Neuronal stem cell (in vitro differentiated cells): ENCODE data around the gene KRT73.
"Not testable (repeated sequence)": the region's sequence is repeated elsewhere in the genome, so short reads cannot be mapped to it uniquely, and the experiment has no call there.

Experiments used
- DNase-seq: peaks from one replicate; pipeline ENCODE4 v3.0.0-alpha.2; 2013; ENCODE audit warnings: low spot score
- H2AFZ ChIP-seq: one replicate; pipeline ENCODE4 v1.6.1; 2013; ENCODE audit warnings: mild to moderate bottlenecking, low read length, inconsistent platforms
- H2AK5ac ChIP-seq: 2 replicates; pipeline ENCODE4 v1.6.1; 2013; ENCODE audit warnings: low read depth, mild to moderate bottlenecking, inconsistent platforms, low read length, moderate library complexity, mixed read lengths
- H2BK120ac ChIP-seq: 2 replicates; pipeline ENCODE4 v1.6.1; 2013; ENCODE audit warnings: low read depth, mild to moderate bottlenecking, inconsistent platforms, low read length, moderate library complexity, mixed read lengths
- H2BK12ac ChIP-seq: one replicate; pipeline ENCODE4 v1.6.1; 2013; ENCODE audit warnings: low read length, inconsistent platforms
- H2BK15ac ChIP-seq: 2 replicates; pipeline ENCODE4 v1.6.1; 2013; ENCODE audit warnings: mild to moderate bottlenecking, low read length, inconsistent platforms, mixed read lengths
- H2BK5ac ChIP-seq: one replicate; pipeline ENCODE4 v1.6.1; 2013; ENCODE audit warnings: inconsistent platforms, mild to moderate bottlenecking, low read length, moderate library complexity
- H3K14ac ChIP-seq: one replicate; pipeline ENCODE4 v1.6.1; 2013; ENCODE audit warnings: low read length, inconsistent platforms
- H3K18ac ChIP-seq: 2 replicates; pipeline ENCODE4 v1.6.1; 2013; ENCODE audit warnings: low read length, inconsistent platforms
- H3K23ac ChIP-seq: 2 replicates; pipeline ENCODE4 v1.6.1; 2013; ENCODE audit warnings: low read depth, mild to moderate bottlenecking, mixed read lengths, low read length, inconsistent platforms; ENCODE audit not compliant: poor library complexity
- H3K27ac ChIP-seq: replicated peaks from 3 replicates; pipeline ENCODE4 v1.5.1; 2013; ENCODE audit warnings: low read length, inconsistent platforms
- H3K27me3 ChIP-seq, 3 experiments: 2 replicates each; pipeline ENCODE4 v1.6.1; 2013; ENCODE audit warnings: low read length in 3 of 3, mild to moderate bottlenecking in 2 of 3, inconsistent platforms in 1 of 3, low read depth in 1 of 3, mixed read lengths in 1 of 3, moderate library complexity in 1 of 3; ENCODE audit not compliant: control insufficient read depth in 3 of 3, insufficient read depth in 3 of 3
- H3K36me3 ChIP-seq, 2 donors: replicated peaks in 1 of 2; 2 replicates each; pipeline ENCODE4 v1.6.1; 2013; ENCODE audit warnings: low read length in 2 of 2; ENCODE audit not compliant: control insufficient read depth in 2 of 2, insufficient read depth in 2 of 2
- H3K4ac ChIP-seq: 2 replicates; pipeline ENCODE4 v1.6.1; 2013; ENCODE audit warnings: inconsistent platforms, mild to moderate bottlenecking, low read length, moderate library complexity
- H3K4me1 ChIP-seq, 2 donors: 1 replicate in 1 of 2; 2 replicates in 1 of 2; pipeline ENCODE4 v1.6.1; 2013; ENCODE audit warnings: low read length in 2 of 2, low read depth in 1 of 2; ENCODE audit not compliant: control insufficient read depth in 2 of 2, insufficient read depth in 1 of 2
- H3K4me2 ChIP-seq: one replicate; pipeline ENCODE4 v1.6.1; 2013; ENCODE audit warnings: mild to moderate bottlenecking, low read length, inconsistent platforms; ENCODE audit not compliant: insufficient read depth, poor library complexity, severe bottlenecking
- H3K4me3 ChIP-seq, 2 donors: 2 replicates each; pipeline ENCODE4 v1.5.1; 2013; ENCODE audit warnings: low read length in 2 of 2, mild to moderate bottlenecking in 2 of 2, inconsistent platforms in 1 of 2, moderate library complexity in 1 of 2
- H3K79me1 ChIP-seq: one replicate; pipeline ENCODE4 v1.6.1; 2013; ENCODE audit warnings: low read depth, mild to moderate bottlenecking, inconsistent platforms, low read length, moderate library complexity
- H3K9ac ChIP-seq: one replicate; pipeline ENCODE4 v1.6.1; 2013; ENCODE audit warnings: mild to moderate bottlenecking, low read depth, low read length, inconsistent platforms; ENCODE audit not compliant: poor library complexity
- H3K9me3 ChIP-seq, 2 donors: replicated peaks in 1 of 2; 2 replicates each; pipeline versions ENCODE3 to v1.6.1; 2013; ENCODE audit warnings: low read length in 2 of 2, mild to moderate bottlenecking in 2 of 2, inconsistent platforms in 1 of 2, low read depth in 1 of 2, mixed read lengths in 1 of 2, moderate library complexity in 1 of 2; ENCODE audit not compliant: control insufficient read depth in 2 of 2, insufficient read depth in 1 of 2
- H4K8ac ChIP-seq: one replicate; pipeline ENCODE4 v1.6.1; 2013; ENCODE audit warnings: low read depth, mild to moderate bottlenecking, inconsistent platforms, low read length, moderate library complexity
- H4K91ac ChIP-seq: one replicate; pipeline ENCODE4 v1.6.1; 2013; ENCODE audit warnings: low read length, low read depth, mild to moderate bottlenecking, inconsistent platforms; ENCODE audit not compliant: poor library complexity
- WGBS, 2 donors: extraction: QIAGEN DNeasy Blood & Tissue Kit; methylation state at CpG; one replicate each; pipeline ENCODE4 v1.1.7; 2013; ENCODE audit warnings: missing lambda C conversion rate in 2 of 2, mixed read lengths in 1 of 2; ENCODE audit not compliant: insufficient read length in 2 of 2, insufficient replicate concordance in 1 of 2; ENCODE audit errors: extremely low coverage in 2 of 2; 5-methylcytosine and 5-hydroxymethylcytosine counted together

Gene KRT73

GRCh38 chr12:52600071-52600470 lies 18.3 kb downstream of the KRT73 start:
- WGBS, 2 donors: no CpG with 5 or more reads among the region's 2 CpGs
- Histone ChIP-seq H3K36me3 (no peaks in the 10 kb centered on the region), H3K9me3 (no peaks in the 10 kb centered on the region), H3K9ac (no peak overlapping the region), H2BK5ac (no peak overlapping the region), H3K79me1 (no peaks in the 10 kb centered on the region), H3K27me3 (no peaks in the 10 kb centered on the region), H4K91ac (no peak overlapping the region), H3K18ac (no peak overlapping the region), H2BK15ac (no peak overlapping the region), H2AFZ (no peak overlapping the region), H3K4ac (no peak overlapping the region), H2BK12ac (no peak overlapping the region), H2BK120ac (no peak overlapping the region), H3K14ac (no peak overlapping the region), H3K4me1 (no peaks in the 10 kb centered on the region), H3K4me2 (no peak overlapping the region), H2AK5ac (no peak overlapping the region), H4K8ac (no peak overlapping the region), H3K4me3 (no peak overlapping the region), H3K27ac (no peak overlapping the region), H3K23ac (no peak overlapping the region)
- no peak for DNase-seq

DNA sequence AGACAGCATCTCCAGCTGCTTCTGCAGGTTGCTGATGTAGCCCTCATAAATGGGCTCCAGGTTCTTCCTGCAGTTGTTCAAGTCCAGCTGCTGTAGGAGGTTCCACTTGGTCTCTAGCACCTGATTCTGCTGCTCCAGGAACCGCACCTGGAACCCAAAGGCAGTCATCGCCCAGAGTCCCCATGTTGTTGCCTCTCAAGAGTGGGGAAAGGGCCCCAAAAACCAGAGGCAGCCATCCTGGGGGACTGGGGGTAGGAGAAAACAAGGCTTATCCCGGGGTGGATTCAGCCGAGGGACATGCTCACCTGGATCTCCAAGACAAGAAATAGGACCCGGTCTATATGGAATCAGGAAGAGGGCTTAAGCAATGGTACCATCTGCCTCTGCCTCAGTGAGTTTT lies 19.4 kb downstream of the KRT73 start:
- H2AFZ ChIP-seq: no peak overlapping the region
- no peak overlapping the region for H2BK120ac ChIP-seq
- H2BK12ac ChIP-seq: no peak overlapping the region
- H4K91ac ChIP-seq: no peak overlapping the region
- H3K4me2 ChIP-seq: no peak overlapping the region
- WGBS, 2 donors: no CpG with 5 or more reads among the region's 5 CpGs
- H3K18ac ChIP-seq: no peak overlapping the region
- H2BK15ac ChIP-seq: no peak overlapping the region
- no peak overlapping the region for H3K27ac ChIP-seq
- DNase-seq: no peak
- peak overlapping the region; percentile 21 for H3K14ac ChIP-seq
- H4K8ac ChIP-seq: no peak overlapping the region
- H3K4me3 ChIP-seq: no peak overlapping the region
- H3K4ac ChIP-seq: no peak overlapping the region
- H3K79me1 ChIP-seq: no peaks in the 10 kb centered on the region
- peak overlapping the region; percentile 14 for H2AK5ac ChIP-seq
- H3K4me1 ChIP-seq: no peaks in the 10 kb centered on the region
- H3K36me3 ChIP-seq: no peaks in the 10 kb centered on the region
- H2BK5ac ChIP-seq: no peak overlapping the region
- H3K27me3 ChIP-seq: no peaks in the 10 kb centered on the region
- no peak overlapping the region for H3K23ac ChIP-seq
- no peak overlapping the region for H3K9ac ChIP-seq
- no peaks in the 10 kb centered on the region for H3K9me3 ChIP-seq

- H3K4me2 ChIP-seq, H4K91ac ChIP-seq, H3K4ac ChIP-seq, H3K27ac ChIP-seq, H3K23ac ChIP-seq, H4K8ac ChIP-seq, H2AFZ ChIP-seq, H3K27me3 ChIP-seq, DNase-seq, H3K4me1 ChIP-seq, H3K36me3 ChIP-seq, H3K4me3 ChIP-seq, H3K18ac ChIP-seq, H2BK15ac ChIP-seq, H2BK5ac ChIP-seq, H2BK120ac ChIP-seq, H2AK5ac ChIP-seq, H3K9me3 ChIP-seq, H3K79me1 ChIP-seq, H3K9ac ChIP-seq, H3K14ac ChIP-seq, H2BK12ac ChIP-seq: not testable (repeated sequence)
- whole genome bisulfite sequencing, 2 donors: no CpG with 5 or more reads among the region's 4 CpGs
Observed at GRCh38 chr12:52594237-52594636, 24.1 kb downstream of the KRT73 start.

DNA sequence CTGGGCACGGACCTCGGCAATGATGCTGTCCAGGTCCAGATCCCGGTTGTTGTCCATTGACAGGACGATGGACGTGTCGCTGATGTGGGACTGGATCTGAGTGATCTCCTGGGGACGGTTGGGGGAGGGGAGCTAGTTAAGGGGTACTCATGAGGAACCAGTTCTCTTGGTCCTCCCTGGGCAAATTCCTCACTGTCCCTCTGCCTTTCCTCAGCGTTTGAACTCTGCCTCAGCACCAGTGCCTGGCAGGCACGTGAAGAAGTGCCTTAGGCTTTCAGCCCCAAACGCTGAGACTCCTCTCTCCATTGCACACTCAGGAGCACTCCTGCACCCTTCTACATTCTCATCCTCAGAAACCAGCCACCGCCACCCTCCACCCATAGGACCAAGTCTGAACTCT lies 26.8 kb downstream of the KRT73 start:
- Histone ChIP-seq H3K4ac (no peak overlapping the region), H2AFZ (no peak overlapping the region), H3K14ac (peak overlapping the region; percentile 87), H2BK12ac (no peak overlapping the region), H2BK15ac (no peak overlapping the region), H2BK5ac (no peak overlapping the region), H3K4me3 (peak overlapping the region in 1 of 2 donors; percentile 7), H3K79me1 (no peaks in the 10 kb centered on the region), H4K91ac (no peak overlapping the region), H3K27me3 (no peaks in the 10 kb centered on the region), H2BK120ac (no peak overlapping the region), H3K9ac (no peak overlapping the region), H2AK5ac (peak overlapping the region; percentile 13), H4K8ac (no peak overlapping the region), H3K4me1 (no peaks in the 10 kb centered on the region), H3K4me2 (no peak overlapping the region), H3K36me3 (no peaks in the 10 kb centered on the region), H3K23ac (no peak overlapping the region), H3K9me3 (peaks cover 0 to 9% of the 10 kb centered on the region in 2 donors), H3K18ac (no peak overlapping the region), H3K27ac (no peak overlapping the region)
- WGBS, 2 donors: no CpG with 5 or more reads among the region's 11 CpGs
- DNase-seq: no peak
